Activated T-helper 17 cell treated with anti-CD3 and anti-CD28 coated beads, Interleukin-2, amount 50 U/mL, for 72 hours (primary cell): ENCODE measurements around the gene SCCPDH. TPM values are rescaled to one million over a fixed set of nuclear protein-coding genes. Genes with fewer than 3 reads are reported as not detected.

Experiments
- ATAC-seq: fragments of 150-1000 bp; cut with Tn5 transposase; replicated peaks from 2 replicates; pipeline ENCODE4 v1.10.0; 2021; ENCODE audit warnings: mild to moderate bottlenecking, moderate library complexity
- H3K27ac Mint-ChIP-seq: one replicate; pipeline ENCODE4 v1.8.0; 2022; ENCODE audit warnings: mixed read lengths
- H3K27me3 Mint-ChIP-seq: one replicate; pipeline ENCODE4 v1.8.0; 2022; ENCODE audit warnings: mixed read lengths
- H3K36me3 Mint-ChIP-seq: one replicate; pipeline ENCODE4 v1.8.0; 2022; ENCODE audit warnings: low read depth, mild to moderate bottlenecking, mixed read lengths
- H3K4me1 Mint-ChIP-seq: one replicate; pipeline ENCODE4 v1.8.0; 2022; ENCODE audit warnings: mixed read lengths
- H3K4me3 Mint-ChIP-seq: one replicate; pipeline ENCODE4 v1.8.0; 2022; ENCODE audit warnings: mild to moderate bottlenecking, mixed read lengths
- H3K9me3 Mint-ChIP-seq: one replicate; pipeline ENCODE4 v1.8.0; 2022; ENCODE audit warnings: mixed read lengths
- total RNA-seq, 2 donors: library from RNA; stranded (reverse); gene quantifications; one replicate each; pipeline ENCODE4 v1.2.3, GENCODE V29; 2022

SCCPDH gene
- total RNA-seq, 2 donors from 2014 or later, result 8.9 to 23.9 TPM

DNA sequence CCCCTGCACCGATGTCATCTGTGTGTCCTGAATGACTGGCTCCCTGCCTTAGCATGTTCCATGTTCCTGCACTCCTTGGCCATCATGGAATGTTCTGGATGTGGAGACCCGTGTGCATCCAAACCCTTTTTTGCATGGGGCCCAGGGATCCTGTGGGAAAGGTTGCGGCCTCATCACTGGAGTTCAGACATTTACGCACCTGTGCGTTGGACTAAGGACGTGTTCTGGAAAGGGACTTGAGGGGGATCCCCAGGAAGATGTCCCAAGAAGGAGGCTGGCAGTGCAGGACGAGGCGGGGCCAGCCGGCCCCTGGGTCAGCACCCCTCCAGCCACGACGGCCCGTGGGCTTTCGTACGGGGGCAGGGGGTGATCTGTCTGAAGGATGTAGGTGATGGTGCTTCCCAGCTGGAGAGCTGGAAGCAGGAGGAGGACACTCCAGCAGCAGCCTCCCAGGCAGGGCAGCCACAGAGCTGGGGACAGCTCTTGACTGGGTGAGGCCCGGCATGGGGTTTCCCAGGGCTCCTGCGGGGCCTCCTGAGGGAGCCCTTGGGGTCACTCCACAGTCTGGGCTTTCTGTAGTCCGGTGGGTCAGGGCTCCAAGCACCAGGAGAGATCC lies 67.2 kb downstream of the SCCPDH start:
- Mint-ChIP-seq H3K27ac (no peak overlapping the region), H3K36me3 (no peaks in the 10 kb centered on the region), H3K4me3 (no peak overlapping the region), H3K27me3 (peaks cover 12% of the 10 kb centered on the region), H3K4me1 (no peaks in the 10 kb centered on the region), H3K9me3 (no peaks in the 10 kb centered on the region)
- ATAC-seq, result no peak

GRCh38 chr1:246792603-246793002 lies 68.4 kb downstream of the SCCPDH start:
- H3K27ac Mint-ChIP-seq, result no peak overlapping the region
- no peaks in the 10 kb centered on the region for H3K4me1 Mint-ChIP-seq
- peaks cover 12% of the 10 kb centered on the region for H3K27me3 Mint-ChIP-seq
- H3K36me3 Mint-ChIP-seq, result no peaks in the 10 kb centered on the region
- H3K4me3 Mint-ChIP-seq, result no peak overlapping the region
- no peaks in the 10 kb centered on the region for H3K9me3 Mint-ChIP-seq
- ATAC-seq, result no peak

DNA sequence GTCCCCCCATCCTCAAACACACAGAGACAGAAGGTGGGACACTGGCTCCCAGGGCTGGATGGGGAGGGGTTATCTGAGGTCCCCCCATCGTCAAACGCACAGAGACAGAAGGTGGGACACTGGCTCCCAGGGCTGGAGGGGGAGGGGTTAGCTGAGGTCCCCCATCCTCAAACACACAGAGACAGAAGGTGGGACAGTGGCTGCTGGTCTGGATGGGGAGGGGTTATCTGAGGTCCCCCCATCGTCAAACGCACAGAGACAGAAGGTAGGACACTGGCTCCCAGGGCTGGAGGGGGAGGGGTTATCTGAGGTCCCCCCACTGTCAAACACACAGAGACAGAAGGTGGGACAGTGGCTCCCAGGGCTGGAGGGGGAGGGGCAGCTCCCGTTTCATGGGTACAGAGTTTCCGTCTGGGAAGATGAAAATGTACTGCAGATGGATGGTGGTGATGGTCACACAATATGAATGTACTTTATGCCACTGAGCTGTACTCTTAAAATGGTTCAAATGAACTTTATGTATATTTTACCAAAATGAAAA lies 69.2 kb downstream of the SCCPDH start:
- Mint-ChIP-seq H3K4me3 (no peak overlapping the region), H3K27me3 (peaks cover 12% of the 10 kb centered on the region), H3K9me3 (no peaks in the 10 kb centered on the region), H3K4me1 (no peaks in the 10 kb centered on the region), H3K36me3 (no peaks in the 10 kb centered on the region), H3K27ac (no peak overlapping the region)
- ATAC-seq, result no peak

DNA sequence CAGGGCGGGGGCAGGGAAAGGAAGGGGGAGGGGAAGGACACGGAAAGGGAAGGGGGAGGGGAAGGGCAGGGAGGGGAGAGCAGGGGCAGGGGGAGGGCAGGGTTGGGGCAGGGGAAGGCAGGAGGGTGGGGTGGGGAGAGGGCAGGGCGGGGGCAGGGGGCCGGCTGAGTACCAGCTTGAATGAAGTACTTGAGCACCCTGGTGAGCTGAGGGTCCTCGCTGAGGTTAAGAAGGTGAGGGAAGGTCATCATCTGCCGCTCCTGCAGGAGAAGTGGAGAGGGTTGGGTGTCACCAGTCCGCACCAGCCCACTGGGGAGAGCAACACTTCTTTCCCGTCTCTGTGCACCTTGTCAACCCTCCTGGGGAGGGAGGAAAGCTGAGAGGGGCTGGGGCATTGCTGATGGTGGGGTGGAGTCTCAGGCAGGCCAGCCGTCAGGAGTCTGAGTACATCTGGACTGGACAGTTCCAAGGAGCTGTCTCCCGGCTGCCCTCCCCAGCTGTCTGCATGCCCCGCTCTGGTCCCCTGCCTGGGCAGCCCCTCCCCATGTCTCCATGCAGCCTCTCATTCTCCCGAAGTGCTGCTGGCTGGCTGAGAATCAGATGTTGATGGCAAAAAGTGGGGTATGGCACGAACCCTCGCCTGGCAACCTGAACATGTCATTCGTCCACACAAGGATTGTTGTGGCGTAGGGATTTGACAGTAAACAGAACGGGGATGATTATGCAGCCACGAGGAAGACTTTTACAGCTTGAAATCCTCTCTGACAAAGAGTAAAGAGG lies 70.0 kb downstream of the SCCPDH start:
- no peaks in the 10 kb centered on the region for H3K36me3 Mint-ChIP-seq
- H3K27me3 Mint-ChIP-seq, result peaks cover 11% of the 10 kb centered on the region
- H3K4me3 Mint-ChIP-seq, result no peak overlapping the region
- no peak overlapping the region for H3K27ac Mint-ChIP-seq
- H3K4me1 Mint-ChIP-seq, result no peaks in the 10 kb centered on the region
- no peak for ATAC-seq
- no peaks in the 10 kb centered on the region for H3K9me3 Mint-ChIP-seq

DNA sequence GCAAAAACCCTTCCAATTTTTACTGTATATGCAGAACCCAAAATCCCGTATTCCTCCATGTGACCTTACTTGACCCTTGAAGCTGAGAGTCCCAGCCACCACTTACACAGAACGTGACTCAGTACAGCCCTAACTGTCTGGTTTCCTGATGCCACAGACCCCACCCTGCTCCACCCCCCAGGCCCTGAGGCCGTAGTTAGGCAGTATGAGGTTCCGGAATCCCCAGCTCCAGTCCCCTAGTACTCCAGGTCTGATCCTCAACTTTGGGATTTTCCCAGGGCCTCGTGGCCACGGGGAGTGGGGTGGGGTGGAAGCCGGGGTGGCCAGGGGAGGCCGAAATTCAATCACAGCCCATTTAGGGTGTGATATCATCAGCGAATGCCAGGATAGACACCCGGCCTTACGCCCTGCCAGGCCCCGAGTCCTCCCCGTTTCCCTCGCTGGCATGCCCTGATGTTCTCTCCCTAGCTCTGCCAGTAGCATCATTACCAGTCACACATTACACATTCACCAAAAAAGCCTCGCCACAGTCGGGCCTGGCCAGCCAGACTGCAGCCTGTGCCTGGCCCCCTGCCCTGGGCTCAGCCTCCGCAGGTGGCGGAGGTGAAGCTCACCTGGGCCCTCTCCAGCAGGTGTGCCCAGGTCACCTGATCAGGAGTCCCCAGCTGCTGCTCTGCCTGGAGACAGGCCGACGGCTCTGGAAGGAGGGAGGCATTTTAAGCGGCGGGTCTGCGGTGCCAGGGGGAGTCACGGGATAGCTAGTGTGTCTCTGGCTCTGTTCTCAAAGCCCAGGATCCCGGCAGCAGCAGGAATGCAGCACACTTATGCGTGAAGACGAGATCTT lies 70.8 kb downstream of the SCCPDH start:
- ATAC-seq, result no peak
- H3K27me3 Mint-ChIP-seq, result peaks cover 12% of the 10 kb centered on the region
- no peaks in the 10 kb centered on the region for H3K9me3 Mint-ChIP-seq
- no peaks in the 10 kb centered on the region for H3K36me3 Mint-ChIP-seq
- no peaks in the 10 kb centered on the region for H3K4me1 Mint-ChIP-seq
- no peak overlapping the region for H3K4me3 Mint-ChIP-seq
- H3K27ac Mint-ChIP-seq, result no peak overlapping the region

- no peaks in the 10 kb centered on the region for H3K36me3 Mint-ChIP-seq
- ATAC-seq, result no peak
- no peak overlapping the region for H3K4me3 Mint-ChIP-seq
- H3K4me1 Mint-ChIP-seq, result no peaks in the 10 kb centered on the region
- H3K9me3 Mint-ChIP-seq, result no peaks in the 10 kb centered on the region
- no peak overlapping the region for H3K27ac Mint-ChIP-seq
- H3K27me3 Mint-ChIP-seq, result peaks cover 7% of the 10 kb centered on the region
These were observed 71.9 kb downstream of the SCCPDH start for GRCh38 chr1:246795906-246796694.

- Mint-ChIP-seq H3K9me3 (no peaks in the 10 kb centered on the region), H3K36me3 (no peaks in the 10 kb centered on the region), H3K27me3 (peaks cover 7% of the 10 kb centered on the region), H3K27ac (no peak overlapping the region), H3K4me1 (no peaks in the 10 kb centered on the region), H3K4me3 (no peak overlapping the region)
- no peak for ATAC-seq
These were observed 72.9 kb downstream of the SCCPDH start for GRCh38 chr1:246797157-246797556.

GRCh38 chr1:246797597-246797996 lies 73.4 kb downstream of the SCCPDH start:
- Mint-ChIP-seq H3K4me1 (no peaks in the 10 kb centered on the region), H3K27me3 (peaks cover 7% of the 10 kb centered on the region), H3K27ac (no peak overlapping the region), H3K9me3 (no peaks in the 10 kb centered on the region), H3K36me3 (no peaks in the 10 kb centered on the region), H3K4me3 (no peak overlapping the region)
- no peak for ATAC-seq

DNA sequence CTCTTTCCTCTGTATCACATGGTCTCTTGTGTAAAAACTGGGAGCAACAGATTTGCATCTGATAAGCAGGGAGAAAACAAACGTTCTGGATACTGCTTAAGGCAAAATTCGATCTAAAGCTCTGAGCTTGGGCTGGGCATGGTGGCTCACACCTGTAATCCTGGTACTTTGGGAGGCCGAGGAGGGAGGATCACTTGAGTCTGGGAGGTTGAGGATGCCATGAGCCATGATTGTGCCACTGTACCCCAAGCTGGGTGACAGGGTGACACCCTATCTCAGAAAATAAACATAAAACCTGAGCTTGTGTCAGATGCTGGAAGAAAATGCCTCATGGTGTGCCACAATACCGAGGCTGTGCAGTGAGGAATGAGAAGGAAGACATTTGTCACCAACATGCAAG lies 73.9 kb downstream of the SCCPDH start:
- ATAC-seq, result no peak
- Mint-ChIP-seq H3K9me3 (no peaks in the 10 kb centered on the region), H3K4me1 (no peaks in the 10 kb centered on the region)

DNA sequence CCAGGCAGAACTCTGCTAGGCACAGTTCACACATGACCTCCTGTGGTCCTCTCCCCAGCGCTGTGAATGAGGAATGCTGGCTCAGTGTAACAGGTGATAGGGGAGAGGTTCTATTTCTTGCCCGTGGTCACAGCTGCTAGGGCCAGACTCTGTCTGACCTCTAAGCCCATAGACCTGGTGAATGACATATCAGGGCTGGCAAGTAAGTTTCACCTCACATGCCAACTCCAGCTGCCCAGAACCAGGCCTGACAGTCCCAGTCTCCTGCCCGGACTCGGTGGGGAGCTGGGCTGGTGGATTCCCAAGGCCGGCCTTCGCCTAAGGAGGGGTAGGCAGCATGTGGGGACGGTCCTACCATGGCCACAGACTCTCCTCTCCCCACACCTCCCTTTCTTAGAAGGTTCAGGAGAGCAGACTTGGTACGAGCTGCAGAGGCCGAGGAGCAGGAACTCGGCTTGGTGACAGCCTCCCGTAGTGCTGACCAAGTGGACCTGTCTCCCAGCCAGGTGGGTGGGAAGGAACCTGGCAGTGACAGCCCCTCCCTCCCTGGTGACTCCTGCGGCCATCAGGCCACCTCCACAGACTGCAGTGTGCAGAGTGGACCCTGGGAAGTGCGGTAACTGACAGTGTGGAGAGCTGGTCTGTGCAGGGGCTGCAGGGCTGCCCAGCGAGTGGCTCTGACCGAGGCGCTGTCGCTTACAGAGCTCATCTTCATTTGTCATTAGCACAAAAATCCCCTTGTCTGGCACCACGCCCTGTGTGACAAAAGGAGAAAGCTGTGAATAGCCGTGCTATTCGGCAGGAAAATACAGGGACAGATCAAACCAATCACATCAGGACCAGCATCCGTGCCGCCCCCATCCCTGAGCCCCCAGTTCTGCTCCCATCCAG lies 74.6 kb downstream of the SCCPDH start:
- Mint-ChIP-seq H3K4me1 (no peaks in the 10 kb centered on the region), H3K36me3 (no peaks in the 10 kb centered on the region), H3K4me3 (no peak overlapping the region), H3K27ac (no peak overlapping the region), H3K9me3 (no peaks in the 10 kb centered on the region), H3K27me3 (peaks cover 3% of the 10 kb centered on the region)
- ATAC-seq, result peak; percentile 31

More for the DNA sequence above, 73.9 kb downstream of the SCCPDH start:
- Mint-ChIP-seq H3K27ac (no peak overlapping the region), H3K4me3 (no peak overlapping the region), H3K27me3 (peaks cover 5% of the 10 kb centered on the region), H3K36me3 (no peaks in the 10 kb centered on the region)

- Mint-ChIP-seq H3K4me1 (no peaks in the 10 kb centered on the region), H3K36me3 (no peaks in the 10 kb centered on the region), H3K27ac (no peak overlapping the region), H3K4me3 (no peak overlapping the region), H3K27me3 (peaks cover 3% of the 10 kb centered on the region), H3K9me3 (no peaks in the 10 kb centered on the region)
- no peak for ATAC-seq
These were observed 76.1 kb downstream of the SCCPDH start for GRCh38 chr1:246800356-246800755.

GRCh38 chr1:246800756-246801155 lies 76.5 kb downstream of the SCCPDH start:
- Mint-ChIP-seq H3K36me3 (no peaks in the 10 kb centered on the region), H3K9me3 (no peaks in the 10 kb centered on the region), H3K4me1 (no peaks in the 10 kb centered on the region), H3K4me3 (no peak overlapping the region), H3K27ac (no peak overlapping the region), H3K27me3 (peaks cover 6% of the 10 kb centered on the region)
- no peak for ATAC-seq

DNA sequence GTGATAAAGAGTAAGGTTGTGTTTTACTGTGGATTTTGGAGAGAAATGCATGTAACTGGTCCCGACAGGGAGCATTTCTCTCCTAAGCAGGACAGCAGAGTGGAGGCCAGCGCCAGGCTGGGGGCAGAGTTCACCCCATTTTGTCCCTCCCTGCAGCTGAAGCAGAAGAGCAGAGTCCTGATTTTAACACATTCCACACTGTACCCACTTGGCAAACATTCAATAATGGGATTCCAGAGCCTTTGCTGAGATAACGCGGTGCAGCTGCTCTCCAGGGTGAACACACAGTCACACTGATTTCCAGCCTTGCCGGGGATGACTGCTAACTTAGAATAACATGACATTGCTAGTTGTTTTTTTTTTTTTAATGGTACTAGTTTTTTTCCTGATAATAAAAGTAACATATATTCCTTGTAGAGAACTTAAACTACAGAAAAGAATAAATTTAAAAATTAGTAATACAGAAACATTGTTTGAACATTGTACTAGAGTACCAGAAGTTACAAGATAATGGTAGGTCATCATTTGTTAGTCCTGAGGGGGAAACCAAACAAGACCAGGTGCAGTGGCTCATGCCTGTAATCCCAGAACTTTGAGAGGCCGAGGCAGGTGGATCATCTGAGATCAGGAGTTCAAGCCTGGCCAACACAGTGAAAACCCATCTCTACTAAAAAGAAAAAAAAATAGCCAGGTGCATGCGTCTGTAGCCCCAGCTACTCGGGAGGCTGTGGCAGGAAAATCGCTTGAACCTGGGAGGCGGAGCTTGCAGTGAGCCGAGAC lies 77.2 kb downstream of the SCCPDH start:
- H3K27ac Mint-ChIP-seq, result no peak overlapping the region
- no peak for ATAC-seq
- H3K4me1 Mint-ChIP-seq, result no peaks in the 10 kb centered on the region
- no peaks in the 10 kb centered on the region for H3K36me3 Mint-ChIP-seq
- peaks cover 6% of the 10 kb centered on the region for H3K27me3 Mint-ChIP-seq
- no peak overlapping the region for H3K4me3 Mint-ChIP-seq
- H3K9me3 Mint-ChIP-seq, result no peaks in the 10 kb centered on the region
